ENCODE data around the gene IGF2R. TPM values are rescaled to one million over a fixed set of nuclear protein-coding genes. Genes with fewer than 3 reads are reported as not detected.
"Not testable (repeated sequence)": the region's sequence is repeated elsewhere in the genome, so short reads cannot be mapped to it uniquely, and the experiment has no call there.

IGF2R gene
- total and polyA plus RNA-seq, 2 donors (not counting 1 experiment from before 2014, with no cell fraction given) = 9.5 to 53.3 TPM

- H3K4me1 ChIP-seq (ENCODE audit: control insufficient read depth in 2 of 2, insufficient read depth in 2 of 2, low read length in 2 of 2) = no peaks in the 10 kb centered on the region
- H3K27ac ChIP-seq (ENCODE audit: low read length in 2 of 2) = no peak overlapping the region
- CTCF ChIA-PET = no interaction called here
- TF ChIP-seq, protein P1, sequence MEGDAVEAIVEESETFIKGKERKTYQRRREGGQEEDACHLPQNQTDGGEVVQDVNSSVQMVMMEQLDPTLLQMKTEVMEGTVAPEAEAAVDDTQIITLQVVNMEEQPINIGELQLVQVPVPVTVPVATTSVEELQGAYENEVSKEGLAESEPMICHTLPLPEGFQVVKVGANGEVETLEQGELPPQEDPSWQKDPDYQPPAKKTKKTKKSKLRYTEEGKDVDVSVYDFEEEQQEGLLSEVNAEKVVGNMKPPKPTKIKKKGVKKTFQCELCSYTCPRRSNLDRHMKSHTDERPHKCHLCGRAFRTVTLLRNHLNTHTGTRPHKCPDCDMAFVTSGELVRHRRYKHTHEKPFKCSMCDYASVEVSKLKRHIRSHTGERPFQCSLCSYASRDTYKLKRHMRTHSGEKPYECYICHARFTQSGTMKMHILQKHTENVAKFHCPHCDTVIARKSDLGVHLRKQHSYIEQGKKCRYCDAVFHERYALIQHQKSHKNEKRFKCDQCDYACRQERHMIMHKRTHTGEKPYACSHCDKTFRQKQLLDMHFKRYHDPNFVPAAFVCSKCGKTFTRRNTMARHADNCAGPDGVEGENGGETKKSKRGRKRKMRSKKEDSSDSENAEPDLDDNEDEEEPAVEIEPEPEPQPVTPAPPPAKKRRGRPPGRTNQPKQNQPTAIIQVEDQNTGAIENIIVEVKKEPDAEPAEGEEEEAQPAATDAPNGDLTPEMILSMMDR (IDR thresholded peaks at IDR 0.05) = no peak
- no peak for TF ChIP-seq EZH2 (IDR thresholded peaks at IDR 0.05; ENCODE audit: borderline replicate concordance, insufficient read depth, low read depth, low read length, poor library complexity, severe bottlenecking)
- peaks cover 17 to 81% of the 10 kb centered on the region in 2 experiments for H3K36me3 ChIP-seq (replicated peaks in 1 of 2; ENCODE audit: control extremely low read depth in 1 of 2, control insufficient read depth in 1 of 2, extremely low read depth in 1 of 2, insufficient read depth in 2 of 2, low read length in 1 of 2)
- no peak overlapping the region for H2AFZ ChIP-seq (ENCODE audit: insufficient read depth, low read depth, low read length, poor library complexity, severe bottlenecking)
- no peak overlapping the region for H3K4me2 ChIP-seq (replicated peaks; ENCODE audit: low read depth, low read length, poor library complexity, severe bottlenecking)
- Mint-ChIP-seq H3K4me1 (no peaks in the 10 kb centered on the region), H3K9me3 (ENCODE audit: insufficient read depth) (no peaks in the 10 kb centered on the region), H3K4me3 (no peak overlapping the region), H3K27me3 (no peaks in the 10 kb centered on the region), H3K27ac (no peak overlapping the region)
- H4K20me1 ChIP-seq (ENCODE audit: control insufficient read depth, insufficient read depth, low read length, poor library complexity, severe bottlenecking) = no peaks in the 10 kb centered on the region
- POLR2A ChIA-PET = no interaction called here
- intact Hi-C loops (cut with micrococcal nuclease) = no loop called here
- DNase-seq = no peak
- H3K9ac ChIP-seq (ENCODE audit: low read length) = no peak overlapping the region
- H3K79me2 ChIP-seq (ENCODE audit: control insufficient read depth, insufficient read depth, low read length) = no peaks in the 10 kb centered on the region
- H3K27me3 ChIP-seq (replicated peaks in 1 of 4; ENCODE audit: control extremely low read depth in 1 of 4, control insufficient read depth in 3 of 4, insufficient read depth in 4 of 4, low read length in 3 of 4) = no peaks in the 10 kb centered on the region
- H3K9me3 ChIP-seq (ENCODE audit: control extremely low read depth in 1 of 3, control insufficient read depth in 2 of 3, insufficient read depth in 1 of 3, low read length in 2 of 3) = no peaks in the 10 kb centered on the region
- H3K4me3 ChIP-seq (ENCODE audit: control extremely low read depth in 1 of 5, extremely low read depth in 1 of 5, insufficient read depth in 1 of 5, low read depth in 2 of 5, low read length in 4 of 5) = no peak overlapping the region
- ATAC-seq (ENCODE audit: low read depth) = no peak
- 97% methylated on average over 7 of the region's 7 CpGs for WGBS (ENCODE audit: insufficient coverage)
These were observed 120.6 kb downstream of the IGF2R start for GRCh38 chr6:160089534-160089897.

DNA sequence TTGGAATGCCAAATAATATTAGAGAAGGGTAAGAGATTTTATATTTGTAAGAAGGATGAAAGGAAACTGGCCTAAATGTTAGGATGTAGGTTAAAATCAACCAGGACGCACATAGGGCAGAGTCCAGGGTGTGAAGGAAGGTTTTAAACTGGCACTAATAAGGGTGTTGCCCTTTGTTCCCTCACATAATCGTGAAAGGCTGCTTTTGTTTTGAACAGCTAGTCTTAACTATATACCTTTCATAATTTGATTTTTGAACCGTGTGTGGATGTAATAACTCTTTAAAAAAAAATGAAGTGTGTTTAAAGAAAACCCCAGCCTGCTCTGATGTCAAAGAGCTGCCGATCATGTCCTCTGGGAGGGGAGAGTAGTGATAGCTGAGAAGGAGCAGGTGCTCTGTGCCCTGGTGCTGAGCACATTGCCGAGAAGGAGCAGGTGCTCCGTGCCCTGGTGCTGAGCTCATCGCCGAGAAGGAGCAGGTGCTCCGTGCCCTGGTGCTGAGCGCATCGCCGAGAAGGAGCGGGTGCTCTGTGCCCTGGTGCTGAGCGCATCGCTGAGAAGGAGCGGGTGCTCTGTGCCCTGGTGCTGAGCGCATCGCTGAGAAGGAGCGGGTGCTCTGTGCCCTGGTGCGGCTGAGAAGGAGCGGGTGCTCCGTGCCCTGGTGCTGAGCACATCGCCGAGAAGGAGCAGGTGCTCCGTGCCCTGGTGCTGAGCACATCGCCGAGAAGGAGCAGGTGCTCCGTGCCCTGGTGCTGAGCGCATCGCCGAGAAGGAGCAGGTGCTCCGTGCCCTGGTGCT lies 121.8 kb downstream of the IGF2R start:
- H3K9ac ChIP-seq (ENCODE audit: low read length); H3K9me3 ChIP-seq (ENCODE audit: control extremely low read depth in 1 of 3, control insufficient read depth in 2 of 3, insufficient read depth in 1 of 3, low read length in 2 of 3); H4K20me1 ChIP-seq (ENCODE audit: control insufficient read depth, insufficient read depth, low read length, poor library complexity, severe bottlenecking); H3K27me3 Mint-ChIP-seq; H3K4me1 ChIP-seq (ENCODE audit: control insufficient read depth in 2 of 2, insufficient read depth in 2 of 2, low read length in 2 of 2); H3K9me3 Mint-ChIP-seq (ENCODE audit: insufficient read depth); H3K4me1 Mint-ChIP-seq; intact Hi-C loops (cut with micrococcal nuclease); H3K27ac ChIP-seq (ENCODE audit: low read length in 2 of 2); H3K4me3 ChIP-seq (ENCODE audit: control extremely low read depth in 1 of 5, extremely low read depth in 1 of 5, insufficient read depth in 1 of 5, low read depth in 2 of 5, low read length in 4 of 5); DNase-seq; H3K4me3 Mint-ChIP-seq; POLR2A ChIA-PET; H2AFZ ChIP-seq (ENCODE audit: insufficient read depth, low read depth, low read length, poor library complexity, severe bottlenecking); ATAC-seq (ENCODE audit: low read depth); H3K79me2 ChIP-seq (ENCODE audit: control insufficient read depth, insufficient read depth, low read length); CTCF ChIA-PET; H3K27me3 ChIP-seq (replicated peaks in 1 of 4; ENCODE audit: control extremely low read depth in 1 of 4, control insufficient read depth in 3 of 4, insufficient read depth in 4 of 4, low read length in 3 of 4); H3K4me2 ChIP-seq (replicated peaks; ENCODE audit: low read depth, low read length, poor library complexity, severe bottlenecking); H3K27ac Mint-ChIP-seq: not testable (repeated sequence)
- WGBS (ENCODE audit: insufficient coverage) = over 99% methylated on average over 17 of the region's 32 CpGs
- H3K36me3 ChIP-seq (replicated peaks in 1 of 2; ENCODE audit: control extremely low read depth in 1 of 2, control insufficient read depth in 1 of 2, extremely low read depth in 1 of 2, insufficient read depth in 2 of 2, low read length in 1 of 2) = peaks cover 20 to 79% of the 10 kb centered on the region in 2 experiments

DNA sequence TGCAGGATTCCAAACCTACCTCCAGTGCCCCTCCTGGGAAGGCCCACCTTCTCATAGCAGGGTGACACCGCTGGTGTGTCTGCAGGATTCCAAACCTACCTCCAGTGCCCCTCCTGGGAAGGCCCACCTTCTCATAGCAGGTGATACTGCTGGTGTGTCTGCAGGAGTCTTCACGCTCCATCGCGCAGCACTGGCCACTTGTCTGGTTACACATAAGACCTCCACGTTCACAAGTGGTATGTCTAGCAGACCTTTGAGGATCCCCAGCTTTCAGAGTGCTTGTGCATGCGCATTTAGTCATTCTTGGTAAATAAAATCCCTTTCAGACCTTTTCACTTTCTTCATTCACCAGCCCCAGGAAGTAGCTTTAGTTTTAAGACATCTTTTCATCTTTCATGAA lies 123.3 kb downstream of the IGF2R start:
- H3K27me3 Mint-ChIP-seq; H3K4me3 Mint-ChIP-seq; DNase-seq; H4K20me1 ChIP-seq (ENCODE audit: control insufficient read depth, insufficient read depth, low read length, poor library complexity, severe bottlenecking); POLR2A ChIA-PET; H3K9ac ChIP-seq (ENCODE audit: low read length); H3K27me3 ChIP-seq (replicated peaks in 1 of 4; ENCODE audit: control extremely low read depth in 1 of 4, control insufficient read depth in 3 of 4, insufficient read depth in 4 of 4, low read length in 3 of 4); H3K4me1 Mint-ChIP-seq; H2AFZ ChIP-seq (ENCODE audit: insufficient read depth, low read depth, low read length, poor library complexity, severe bottlenecking); H3K4me3 ChIP-seq (ENCODE audit: control extremely low read depth in 1 of 5, extremely low read depth in 1 of 5, insufficient read depth in 1 of 5, low read depth in 2 of 5, low read length in 4 of 5); ATAC-seq (ENCODE audit: low read depth); H3K9me3 ChIP-seq (ENCODE audit: control extremely low read depth in 1 of 3, control insufficient read depth in 2 of 3, insufficient read depth in 1 of 3, low read length in 2 of 3); H3K79me2 ChIP-seq (ENCODE audit: control insufficient read depth, insufficient read depth, low read length); H3K27ac ChIP-seq (ENCODE audit: low read length in 2 of 2); H3K9me3 Mint-ChIP-seq (ENCODE audit: insufficient read depth); H3K27ac Mint-ChIP-seq; H3K4me2 ChIP-seq (replicated peaks; ENCODE audit: low read depth, low read length, poor library complexity, severe bottlenecking); CTCF ChIA-PET; H3K4me1 ChIP-seq (ENCODE audit: control insufficient read depth in 2 of 2, insufficient read depth in 2 of 2, low read length in 2 of 2); intact Hi-C loops (cut with micrococcal nuclease): not testable (repeated sequence)
- WGBS (ENCODE audit: insufficient coverage) = 100% methylated on average over 5 of the region's 6 CpGs
- peaks cover 15 to 78% of the 10 kb centered on the region in 2 experiments for H3K36me3 ChIP-seq (replicated peaks in 1 of 2; ENCODE audit: control extremely low read depth in 1 of 2, control insufficient read depth in 1 of 2, extremely low read depth in 1 of 2, insufficient read depth in 2 of 2, low read length in 1 of 2)
